Caco-2 (cell line): ENCODE measurements around the gene MAP4K4. TPM values are rescaled to one million over a fixed set of nuclear protein-coding genes. Genes with fewer than 3 reads are reported as not detected.

ENCODE experiments used
- BruUV-seq: library from RNA; stranded (reverse); fragments of 400-500 nt; replicated peaks from 2 replicates; lab custom pipeline; 2021; lab: Mats Ljungman, UMichigan
- CTCF ChIA-PET: fragments of 300-600 bp; sonication (Branson Sonifier 250); formaldehyde crosslinking; loops from one replicate; lab custom pipeline; 2022; ENCODE audit warnings: antibody characterized with exemption; lab: Charles Lee
- POLR2A ChIA-PET: fragments of 300-600 bp; sonication (Branson Sonifier 250); formaldehyde crosslinking; loops from one replicate; lab custom pipeline; 2022; ENCODE audit warnings: antibody characterized with exemption; lab: Charles Lee
- DNase-seq, 2 experiments: peaks; one replicate each; pipeline versions ENCODE4 v3.0.0 to v3.0.0-alpha.2; 2020 to 2022
- H3K27me3 ChIP-seq: replicated peaks from 2 replicates; pipeline ENCODE4 v1.6.0; 2011; ENCODE audit warnings: low read length; ENCODE audit not compliant: control insufficient read depth, insufficient read depth
- H3K36me3 ChIP-seq: 2 replicates; pipeline ENCODE4 v1.5.1; 2011; ENCODE audit warnings: low read length; ENCODE audit not compliant: control insufficient read depth, insufficient read depth
- H3K4me1 ChIP-seq: fragments of 250-450 bp; sonication (Bioruptor Pico); 2 replicates; pipeline ENCODE4 v1.5.1; 2020; ENCODE audit warnings: mild to moderate bottlenecking
- H3K4me3 ChIP-seq: 2 replicates; pipeline ENCODE4 v1.5.1; 2011; ENCODE audit warnings: low read depth, mild to moderate bottlenecking, control low read depth, low read length
- H3K9me3 ChIP-seq: fragments of 250-450 bp; sonication (Bioruptor Pico); 2 replicates; pipeline ENCODE4 v1.5.1; 2020; ENCODE audit warnings: mild to moderate bottlenecking, moderate library complexity
- H3K27ac Mint-ChIP-seq: one replicate; pipeline ENCODE4 v1.8.0; 2022; ENCODE audit warnings: mixed read lengths; ENCODE audit not compliant: unreplicated experiment
- H3K27me3 Mint-ChIP-seq: one replicate; pipeline ENCODE4 v1.8.0; 2022; ENCODE audit warnings: mixed read lengths; ENCODE audit not compliant: insufficient read depth, unreplicated experiment
- H3K36me3 Mint-ChIP-seq: one replicate; pipeline ENCODE4 v1.8.0; 2022; ENCODE audit warnings: mild to moderate bottlenecking, mixed read lengths; ENCODE audit not compliant: insufficient read depth, unreplicated experiment
- H3K4me1 Mint-ChIP-seq: one replicate; pipeline ENCODE4 v1.8.0; 2022; ENCODE audit warnings: low read depth, mixed read lengths; ENCODE audit not compliant: unreplicated experiment
- H3K4me3 Mint-ChIP-seq: one replicate; pipeline ENCODE4 v1.8.0; 2022; ENCODE audit warnings: mild to moderate bottlenecking, moderate library complexity, mixed read lengths; ENCODE audit not compliant: unreplicated experiment
- H3K9me3 Mint-ChIP-seq: one replicate; pipeline ENCODE4 v1.8.0; 2022; ENCODE audit warnings: mixed read lengths; ENCODE audit not compliant: unreplicated experiment
- CTCF ChIP-seq, 2 experiments: fragments of 200-600 bp in 1 of 2; IDR thresholded peaks; 1 replicate in 1 of 2; 2 replicates in 1 of 2; pipeline versions ENCODE4 v1.5.1 to v1.8.0; 2011 to 2022; ENCODE audit warnings: antibody characterized with exemption in 1 of 2, control low read depth in 1 of 2, inconsistent platforms in 1 of 2, low read depth in 1 of 2, low read length in 1 of 2, mild to moderate bottlenecking in 1 of 2, moderate library complexity in 1 of 2; ENCODE audit not compliant: insufficient read depth in 1 of 2, severe bottlenecking in 1 of 2, unreplicated experiment in 1 of 2
- intact Hi-C: fragments of 100-400 bp; cut with micrococcal nuclease; formaldehyde crosslinking; loops from one replicate; pipeline ENCODE4 v1.10.0; 2022; ENCODE audit not compliant: unreplicated experiment
- total RNA-seq: library from RNA; stranded (reverse); gene quantifications from 2 replicates; pipeline ENCODE4 v1.2.3, GENCODE V29; 2022

Gene MAP4K4
- total RNA-seq, 1 experiment from 2014 or later: 257 TPM

- ChIA-PET POLR2A (no interaction called here), CTCF (no interaction called here)
- Histone ChIP-seq H3K4me1 (no peaks in the 10 kb centered on the region), H3K4me3 (no peak overlapping the region), H3K36me3 (no peaks in the 10 kb centered on the region; the same call in 1 of the 2 replicates), H3K27me3 (no peaks in the 10 kb centered on the region), H3K9me3 (no peaks in the 10 kb centered on the region)
- H3K27ac Mint-ChIP-seq: no peak overlapping the region
- no peak overlapping the region for H3K4me3 Mint-ChIP-seq
- BruUV-seq: no TSS peak
- H3K9me3 Mint-ChIP-seq: no peaks in the 10 kb centered on the region
- no peak for TF ChIP-seq CTCF (IDR thresholded peaks at IDR 0.05; ENCODE audit: insufficient read depth in 1 of 2, low read depth in 1 of 2, low read length in 1 of 2, severe bottlenecking in 1 of 2, unreplicated experiment in 1 of 2)
- DNase-seq: no peak
- H3K4me1 Mint-ChIP-seq: no peaks in the 10 kb centered on the region
- H3K27me3 Mint-ChIP-seq: no peaks in the 10 kb centered on the region
- peaks cover 91% of the 10 kb centered on the region for H3K36me3 Mint-ChIP-seq
- intact Hi-C loops: no loop called here
Observed at GRCh38 chr2:101872480-101872879, 175.0 kb downstream of the MAP4K4 start.

- CTCF ChIA-PET: interaction anchor here (1.0 kb wide), 1 partner anchor 531 kb away, joined by 4 read pairs; no protein-coding TSS in a partner anchor
- no peaks in the 10 kb centered on the region for H3K9me3 Mint-ChIP-seq
- no peak overlapping the region for H3K4me3 Mint-ChIP-seq
- intact Hi-C loops: no loop called here
- Histone ChIP-seq H3K36me3 (no peaks in the 10 kb centered on the region; the same call in 1 of the 2 replicates), H3K4me3 (no peak overlapping the region), H3K9me3 (no peaks in the 10 kb centered on the region), H3K27me3 (no peaks in the 10 kb centered on the region), H3K4me1 (no peaks in the 10 kb centered on the region)
- H3K4me1 Mint-ChIP-seq: no peaks in the 10 kb centered on the region
- POLR2A ChIA-PET: no interaction called here
- H3K27ac Mint-ChIP-seq: no peak overlapping the region
- TF ChIP-seq CTCF (IDR thresholded peaks at IDR 0.05; ENCODE audit: insufficient read depth in 1 of 2, low read depth in 1 of 2, low read length in 1 of 2, severe bottlenecking in 1 of 2, unreplicated experiment in 1 of 2): peak in 1 of 2 experiments; percentile 50
- DNase-seq: peak in 1 of 2 experiments; percentile 31
- peaks cover 90% of the 10 kb centered on the region for H3K36me3 Mint-ChIP-seq
- no TSS peak for BruUV-seq
- H3K27me3 Mint-ChIP-seq: no peaks in the 10 kb centered on the region
Observed at GRCh38 chr2:101873543-101873942, 176.0 kb downstream of the MAP4K4 start.

- no peak for DNase-seq
- Mint-ChIP-seq H3K4me1 (no peaks in the 10 kb centered on the region), H3K27me3 (no peaks in the 10 kb centered on the region), H3K27ac (no peak overlapping the region), H3K4me3 (no peak overlapping the region), H3K36me3 (peaks cover 92% of the 10 kb centered on the region), H3K9me3 (no peaks in the 10 kb centered on the region)
- Histone ChIP-seq H3K4me3 (no peak overlapping the region), H3K27me3 (no peaks in the 10 kb centered on the region), H3K36me3 (no peaks in the 10 kb centered on the region; the same call in 1 of the 2 replicates), H3K4me1 (no peaks in the 10 kb centered on the region), H3K9me3 (no peaks in the 10 kb centered on the region)
- no peak for TF ChIP-seq CTCF (IDR thresholded peaks at IDR 0.05; ENCODE audit: insufficient read depth in 1 of 2, low read depth in 1 of 2, low read length in 1 of 2, severe bottlenecking in 1 of 2, unreplicated experiment in 1 of 2)
- ChIA-PET POLR2A (no interaction called here), CTCF (interaction anchor here (1.0 kb wide), 1 partner anchor 532 kb away, joined by 4 read pairs; no protein-coding TSS in a partner anchor)
- no TSS peak for BruUV-seq
- intact Hi-C loops: no loop called here
Observed at GRCh38 chr2:101874069-101874468, 176.6 kb downstream of the MAP4K4 start.
